Retinal pigment epithelial cell (primary cell): Measurements from ENCODE around the gene STAT5A.

ENCODE experiments used
- DNase-seq: peaks from one replicate; pipeline ENCODE4 v3.0.0-alpha.2; 2010; ENCODE audit warnings: low read depth
- H3K4me3 ChIP-seq: 2 replicates; pipeline ENCODE4 v1.5.1; 2011; ENCODE audit warnings: mild to moderate bottlenecking, low read length, control low read depth, moderate library complexity
- CTCF ChIP-seq: conservative IDR thresholded peaks from 2 replicates; pipeline ENCODE4 v1.5.1; 2011; ENCODE audit warnings: low read depth, low read length, control low read depth, inconsistent platforms

The STAT5A gene

GRCh38 chr17:42281571-42282096, 6.7 kb upstream of the STAT5A start:
- no peak overlapping the region for H3K4me3 ChIP-seq
- no peak for TF ChIP-seq CTCF
- DNase-seq: no peak

- TF ChIP-seq CTCF: no peak
- H3K4me3 ChIP-seq: no peak overlapping the region
- DNase-seq: no peak
Observed at GRCh38 chr17:42282478-42283080, 5.7 kb upstream of the STAT5A start.

GRCh38 chr17:42283241-42284023, 4.9 kb upstream of the STAT5A start:
- no peak for DNase-seq
- TF ChIP-seq CTCF: no peak

GRCh38 chr17:42284024-42284369, 4.3 kb upstream of the STAT5A start:
- no peak for TF ChIP-seq CTCF
- no peak overlapping the region for H3K4me3 ChIP-seq
- no peak for DNase-seq

More at GRCh38 chr17:42283241-42284023, 4.9 kb upstream of the STAT5A start:
- no peak overlapping the region for H3K4me3 ChIP-seq

- no peak for DNase-seq
- TF ChIP-seq CTCF: no peak
- no peak overlapping the region for H3K4me3 ChIP-seq
Observed at GRCh38 chr17:42284566-42284965, 3.7 kb upstream of the STAT5A start.

GRCh38 chr17:42285346-42286050, 2.8 kb upstream of the STAT5A start:
- no peak overlapping the region for H3K4me3 ChIP-seq
- no peak for TF ChIP-seq CTCF
- no peak for DNase-seq
